GM12891 (cell line): ENCODE data around the gene HMGXB3.

ENCODE experiments used
- DNase-seq: peaks from one replicate; pipeline ENCODE4 v3.0.0; 2011; ENCODE audit warnings: low spot score; ENCODE audit not compliant: insufficient read length
- FAIRE-seq: peaks from 2 replicates; lab custom pipeline; 2011; peaks lifted over from hg19 to GRCh38; lab: Jason Lieb, UNC
- PAX5 ChIP-seq: IDR thresholded peaks from 2 replicates; pipeline ENCODE4 v1.6.1; 2011; ENCODE audit warnings: low read length, moderate library complexity, mild to moderate bottlenecking; ENCODE audit not compliant: insufficient read depth, severe bottlenecking
- POLR2A ChIP-seq: IDR thresholded peaks from 2 replicates; pipeline ENCODE4 v1.6.1; 2011; ENCODE audit warnings: low read depth, low read length, control low read depth
- POLR2AphosphoS5 ChIP-seq: IDR thresholded peaks from 2 replicates; pipeline ENCODE4 v1.6.1; 2011; ENCODE audit warnings: low read depth, low read length, control low read depth
- POU2F2 ChIP-seq: IDR thresholded peaks from 2 replicates; pipeline ENCODE4 v1.6.1; 2011; ENCODE audit warnings: low read depth, mild to moderate bottlenecking, control low read depth, low read length, moderate library complexity
- SPI1 ChIP-seq: IDR thresholded peaks from 2 replicates; pipeline ENCODE4 v1.6.1; 2011; ENCODE audit warnings: low read depth, low read length, control low read depth
- TAF1 ChIP-seq: IDR thresholded peaks from 2 replicates; pipeline ENCODE4 v1.6.1; 2011; ENCODE audit warnings: low read depth, low read length, control low read depth

The HMGXB3 gene

DNA sequence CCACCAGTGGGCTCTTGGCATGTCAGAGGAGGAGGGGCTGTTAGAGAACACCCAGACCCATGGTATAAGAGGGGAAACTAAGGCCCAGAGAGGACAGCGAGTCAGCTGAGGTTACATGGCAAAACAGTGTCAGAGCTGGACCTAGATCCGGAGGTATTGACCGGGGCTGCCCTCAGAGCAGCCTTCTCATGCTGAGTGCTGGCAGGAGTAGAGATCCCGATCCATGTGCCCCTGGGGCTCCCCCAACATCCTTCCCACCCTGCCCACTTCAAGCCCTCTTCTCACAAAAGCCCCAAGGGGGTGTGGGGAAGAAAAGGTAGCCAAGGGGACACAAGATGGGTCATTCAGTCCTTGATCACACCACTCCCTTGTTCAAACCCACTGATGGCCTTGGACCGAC, 65.9 kb downstream of the HMGXB3 start:
- DNase-seq (no peak), FAIRE-seq (peak; percentile 28)

DNA sequence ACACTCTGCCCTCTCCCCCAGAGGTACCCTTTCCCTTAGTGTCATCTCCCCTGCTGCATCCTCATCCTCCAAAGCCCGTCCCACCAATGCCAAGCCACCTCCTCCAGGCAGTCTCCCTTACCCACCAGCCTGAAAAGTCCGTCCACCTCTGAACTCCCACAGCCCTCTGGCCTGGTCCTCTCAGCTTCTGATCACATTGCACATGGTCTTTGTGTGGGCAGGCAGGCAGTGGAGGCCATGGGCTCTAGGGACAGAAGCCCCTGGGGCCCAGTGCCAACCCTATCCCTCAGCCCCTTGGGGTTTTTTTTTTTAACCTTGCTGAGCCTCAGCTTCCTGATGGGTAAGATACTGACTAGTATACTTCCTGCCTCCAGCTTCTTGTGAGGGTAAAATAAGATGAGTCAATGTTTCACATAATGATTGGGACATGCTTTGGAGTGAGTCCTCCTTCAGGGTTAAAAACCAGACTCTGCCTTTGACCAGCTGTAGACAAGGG, 66.4 kb downstream of the HMGXB3 start:
- no peak for DNase-seq
- peak; percentile 73 for FAIRE-seq
- TF ChIP-seq TAF1 (no peak), PAX5 (no peak), POLR2A (no peak), SPI1 (no peak), POU2F2 (no peak), POLR2AphosphoS5 (no peak)

More for the DNA sequence above, 65.9 kb downstream of the HMGXB3 start:
- TF ChIP-seq POLR2A (no peak), POLR2AphosphoS5 (no peak), TAF1 (no peak), PAX5 (no peak), SPI1 (no peak), POU2F2 (no peak)

- FAIRE-seq: peak; percentile 51
- DNase-seq: no peak
- TF ChIP-seq POU2F2 (no peak), SPI1 (no peak), POLR2A (no peak), POLR2AphosphoS5 (no peak), PAX5 (no peak), TAF1 (no peak)
Measured at GRCh38 chr5:150067405-150067960, 66.9 kb downstream of the HMGXB3 start.

- DNase-seq: no peak
- no peak for TF ChIP-seq SPI1
- no peak for TF ChIP-seq POU2F2
- TF ChIP-seq PAX5: no peak
- TF ChIP-seq POLR2A: no peak
- TF ChIP-seq POLR2AphosphoS5: no peak
- no peak for TF ChIP-seq TAF1
- no peak for FAIRE-seq
Measured at GRCh38 chr5:150068071-150068470, 67.5 kb downstream of the HMGXB3 start.

GRCh38 chr5:150068472-150068871, 67.9 kb downstream of the HMGXB3 start:
- no peak for DNase-seq
- TF ChIP-seq POLR2A (no peak), TAF1 (no peak), PAX5 (no peak), POLR2AphosphoS5 (no peak), POU2F2 (no peak), SPI1 (no peak)
- no peak for FAIRE-seq

- no peak for FAIRE-seq
Measured at GRCh38 chr5:150068961-150069645, 68.6 kb downstream of the HMGXB3 start.

GRCh38 chr5:150069672-150070627, 69.4 kb downstream of the HMGXB3 start:
- no peak for FAIRE-seq
- TF ChIP-seq POU2F2 (no peak), POLR2A (no peak), POLR2AphosphoS5 (no peak), PAX5 (no peak), TAF1 (no peak), SPI1 (no peak)
- DNase-seq: no peak

More at GRCh38 chr5:150068961-150069645, 68.6 kb downstream of the HMGXB3 start:
- no peak for TF ChIP-seq SPI1
- TF ChIP-seq POLR2A: no peak
- no peak for TF ChIP-seq POU2F2
- no peak for TF ChIP-seq POLR2AphosphoS5
- TF ChIP-seq TAF1: no peak
- no peak for TF ChIP-seq PAX5
- DNase-seq: no peak

DNA sequence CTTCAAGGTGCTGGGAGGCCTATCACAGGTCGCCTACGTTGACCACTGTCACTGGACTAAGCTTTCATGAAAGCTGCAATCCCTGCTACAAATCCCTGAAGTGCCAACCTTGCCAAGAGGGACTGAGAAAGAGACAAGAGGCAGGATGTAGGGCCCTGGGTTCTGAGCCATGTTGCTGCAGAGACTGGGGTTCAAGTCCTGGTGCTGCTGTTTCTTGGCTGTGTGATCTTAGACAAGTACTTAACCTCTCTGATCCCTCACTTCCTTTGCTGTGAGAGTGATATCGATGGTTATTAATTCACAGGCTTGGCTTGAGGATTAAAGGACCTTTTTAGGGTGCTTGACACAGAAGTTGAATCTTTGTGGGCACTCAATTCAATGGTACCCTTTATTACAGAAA, 70.3 kb downstream of the HMGXB3 start:
- DNase-seq (no peak), FAIRE-seq (no peak)
- TF ChIP-seq POLR2AphosphoS5 (no peak), SPI1 (no peak), POLR2A (no peak)
